Spleen (tissue), 11 donors: Measurements from ENCODE around the gene PLEKHA7. TPM values are rescaled to one million over a fixed set of nuclear protein-coding genes. Genes with fewer than 3 reads are reported as not detected.
"Not testable (repeated sequence)": the region's sequence is repeated elsewhere in the genome, so short reads cannot be mapped to it uniquely, and the experiment has no call there.

ENCODE experiments used
- DNase-seq: peaks from one replicate; pipeline ENCODE4 v3.0.0-alpha.2; 2020
- H3K27ac ChIP-seq, 8 donors: fragments of 200-600 bp; sonication (generic) in 7 of 8; 1 replicate in 4 of 8; 2 replicates in 4 of 8; pipeline versions ENCODE4 v1.5.0 to v1.8.0; 2016 to 2021; ENCODE audit warnings: inconsistent platforms in 4 of 8, mild to moderate bottlenecking in 4 of 8, moderate library complexity in 1 of 8
- H3K27me3 ChIP-seq, 7 donors: fragments of 200-600 bp; sonication (generic) in 6 of 7; replicated peaks in 1 of 7; 1 replicate in 4 of 7; 2 replicates in 3 of 7; pipeline versions ENCODE4 v1.5.0 to v1.8.0; 2016 to 2021; ENCODE audit warnings: inconsistent platforms in 3 of 7, mild to moderate bottlenecking in 1 of 7
- H3K36me3 ChIP-seq, 6 donors: fragments of 200-600 bp; sonication (generic) in 5 of 6; 1 replicate in 4 of 6; 2 replicates in 2 of 6; pipeline versions ENCODE4 v1.5.0 to v1.8.0; 2016 to 2021; ENCODE audit warnings: inconsistent platforms in 2 of 6
- H3K4me1 ChIP-seq, 6 donors: fragments of 200-600 bp; sonication (generic) in 5 of 6; 1 replicate in 3 of 6; 2 replicates in 3 of 6; pipeline versions ENCODE4 v1.5.0 to v1.8.0; 2016 to 2021; ENCODE audit warnings: inconsistent platforms in 3 of 6
- H3K4me3 ChIP-seq, 8 donors: fragments of 200-600 bp; sonication (generic) in 7 of 8; 1 replicate in 4 of 8; 2 replicates in 4 of 8; pipeline versions ENCODE4 v1.5.0 to v1.8.0; 2016 to 2021; ENCODE audit warnings: inconsistent platforms in 4 of 8, mild to moderate bottlenecking in 4 of 8, moderate library complexity in 2 of 8
- H3K9me3 ChIP-seq, 8 donors: fragments of 200-600 bp; sonication (generic) in 7 of 8; 1 replicate in 4 of 8; 2 replicates in 4 of 8; pipeline versions ENCODE4 v1.5.0 to v1.8.0; 2016 to 2021; ENCODE audit warnings: inconsistent platforms in 4 of 8
- CTCF ChIP-seq, 11 experiments: fragments of 200-600 bp in 7 of 11; fragments of 450-650 bp in 4 of 11; sonication (generic) in 4 of 11; IDR thresholded peaks in 8 of 11; conservative IDR thresholded peaks in 3 of 11; 1 replicate in 7 of 11; 2 replicates in 4 of 11; pipeline versions ENCODE4 v1.4.0 to v1.8.0; 2016 to 2021; ENCODE audit warnings: antibody characterized with exemption in 11 of 11, inconsistent platforms in 4 of 11, mild to moderate bottlenecking in 1 of 11
- POLR2A ChIP-seq, 3 donors: fragments of 450-650 bp; IDR thresholded peaks; one replicate each; pipeline ENCODE4 v1.5.1; 2017; ENCODE audit warnings: antibody characterized with exemption in 3 of 3, mild to moderate bottlenecking in 1 of 3
- POLR2AphosphoS5 ChIP-seq, 3 donors: sonication (generic); formaldehyde crosslinking; IDR thresholded peaks; one replicate each; pipeline ENCODE4 v1.5.1; 2017; ENCODE audit warnings: antibody characterized with exemption in 3 of 3
- WGBS, 5 donors: extraction: QIAGEN DNeasy Blood & Tissue Kit in 3 of 5; methylation state at CpG; one replicate each; pipeline versions ENCODE4 v1.1.5 to v1.1.7; 2013 to 2018; 5-methylcytosine and 5-hydroxymethylcytosine counted together
- intact Hi-C: fragments of 100-400 bp; cut with DNase I; formaldehyde crosslinking; loops from one replicate; pipeline ENCODE4 v1.15.0; 2023; ENCODE audit warnings: low total_unique reads
- polyA plus RNA-seq, 3 donors: library from polyadenylated mRNA; stranded (reverse); fragments of 200-250 nt; gene quantifications; one replicate each; pipeline ENCODE4 v1.2.1, GENCODE V29; 2013
- total RNA-seq, 7 donors: library from RNA; depleted of rRNA in 3 of 7; stranded (reverse); fragments of >200 nt in 3 of 7; fragmentation: NEBNext Ultra II Directional in 4 of 7; extraction: Animal tissue kit (Norgen Biotek cat#: 25700) in 4 of 7; gene quantifications; one replicate each; pipeline versions ENCODE4 v1.1.0 to v1.2.1, GENCODE V29; 2016 to 2021
- donor health status: healthy with polysubstance abuse.
- donor health status: DM: no; HTN: no; CAD: no; lungs with moderate emphysema.
- donor health status: DM: no; HTN: no; CAD: no.
- donor health status: Bipolar disorder and iron deficiency.
- donor health status: healthy.
- donor health status: DM: no; HTN: no; CAD: no.
- donor health status: DM: yes; HTN: yes; CAD: no.

PLEKHA7 gene
- total and polyA plus RNA-seq, 10 donors, result 1.8 to 12.8 (median 5.8) TPM

- no peak overlapping the region for H3K4me3 ChIP-seq
- H3K9me3 ChIP-seq, result no peaks in the 10 kb centered on the region
- 63 to 95% (median 87%) methylated on average over 2 of the region's 2 CpGs for WGBS, 5 donors
- intact Hi-C loops, result no loop called here
- TF ChIP-seq POLR2AphosphoS5 (IDR thresholded peaks at IDR 0.05), result no peak
- no peaks in the 10 kb centered on the region for H3K36me3 ChIP-seq
- no peak overlapping the region for H3K27ac ChIP-seq
- no peaks in the 10 kb centered on the region for H3K27me3 ChIP-seq
- H3K4me1 ChIP-seq, result no peaks in the 10 kb centered on the region
- DNase-seq, result no peak
These were observed 13.2 kb downstream of the PLEKHA7 start for GRCh38 chr11:17000987-17001386.

GRCh38 chr11:17000253-17000652 lies 14.0 kb downstream of the PLEKHA7 start:
- 88 to 100% (median 93%) methylated on average over 1 of the region's 1 CpG for WGBS, 5 donors
- intact Hi-C loops, DNase-seq, H3K4me1 ChIP-seq, H3K27ac ChIP-seq, H3K9me3 ChIP-seq, H3K4me3 ChIP-seq, H3K27me3 ChIP-seq, H3K36me3 ChIP-seq: not testable (repeated sequence)

- intact Hi-C loops, result no loop called here
- Histone ChIP-seq H3K36me3 (no peaks in the 10 kb centered on the region), H3K9me3 (no peaks in the 10 kb centered on the region), H3K4me1 (no peaks in the 10 kb centered on the region), H3K27me3 (no peaks in the 10 kb centered on the region), H3K27ac (no peak overlapping the region), H3K4me3 (no peak overlapping the region)
- DNase-seq, result no peak
- 73 to 84% (median 78%) methylated on average over 2 of the region's 2 CpGs for WGBS, 5 donors
- TF ChIP-seq POLR2AphosphoS5 (IDR thresholded peaks at IDR 0.05) (no peak), CTCF (IDR thresholded peaks at IDR 0.05 in 8 of 11, conservative IDR thresholded peaks at IDR 0.05 in 3 of 11) (no peak), POLR2A (IDR thresholded peaks at IDR 0.05) (no peak)
These were observed 15.1 kb downstream of the PLEKHA7 start for GRCh38 chr11:16999116-16999515.

GRCh38 chr11:16997624-16998023 lies 16.6 kb downstream of the PLEKHA7 start:
- H3K4me1 ChIP-seq, result no peaks in the 10 kb centered on the region
- no peaks in the 10 kb centered on the region for H3K27me3 ChIP-seq
- TF ChIP-seq POLR2A (IDR thresholded peaks at IDR 0.05), result no peak
- no peak for TF ChIP-seq CTCF (IDR thresholded peaks at IDR 0.05 in 8 of 11, conservative IDR thresholded peaks at IDR 0.05 in 3 of 11)
- no peak for TF ChIP-seq POLR2AphosphoS5 (IDR thresholded peaks at IDR 0.05)
- H3K4me3 ChIP-seq, result no peak overlapping the region
- H3K9me3 ChIP-seq, result no peaks in the 10 kb centered on the region
- no peak overlapping the region for H3K27ac ChIP-seq
- intact Hi-C loops, result no loop called here
- no peaks in the 10 kb centered on the region for H3K36me3 ChIP-seq
- 62 to 95% (median 86%) methylated on average over 5 to 7 of the region's 7 CpGs for WGBS, 5 donors
- no peak for DNase-seq

- H3K27ac ChIP-seq, result no peak overlapping the region
- H3K27me3 ChIP-seq, result no peaks in the 10 kb centered on the region
- H3K9me3 ChIP-seq, result no peaks in the 10 kb centered on the region
- no peaks in the 10 kb centered on the region for H3K36me3 ChIP-seq
- intact Hi-C loops, result no loop called here
- TF ChIP-seq POLR2A (IDR thresholded peaks at IDR 0.05), result no peak
- TF ChIP-seq POLR2AphosphoS5 (IDR thresholded peaks at IDR 0.05), result no peak
- no peak for TF ChIP-seq CTCF (IDR thresholded peaks at IDR 0.05 in 8 of 11, conservative IDR thresholded peaks at IDR 0.05 in 3 of 11)
- H3K4me3 ChIP-seq, result no peak overlapping the region
- 87 to 100% (median 90%) methylated on average over 1 of the region's 1 CpG for WGBS, 5 donors
- H3K4me1 ChIP-seq, result no peaks in the 10 kb centered on the region
- no peak for DNase-seq
These were observed 20.7 kb downstream of the PLEKHA7 start for GRCh38 chr11:16993495-16993894.
